HG03442 (cell line): ENCODE data around the gene APP.
"Not testable (repeated sequence)": the region's sequence is repeated elsewhere in the genome, so short reads cannot be mapped to it uniquely, and the experiment has no call there.

Experiments
- ATAC-seq: cut with Tn5 transposase; IDR thresholded peaks from one replicate; pipeline ENCODE4 v1.9.1; 2021; ENCODE audit warnings: mild to moderate bottlenecking, moderate library complexity; ENCODE audit not compliant: unreplicated experiment

Gene APP

GRCh38 chr21:26036916-26037315 lies 133.7 kb downstream of the APP start:
- no peak for ATAC-seq

- no peak for ATAC-seq
Observed at GRCh38 chr21:26032263-26032662, 138.3 kb downstream of the APP start.

GRCh38 chr21:26028183-26028582 lies 142.4 kb downstream of the APP start:
- ATAC-seq, result no peak

DNA sequence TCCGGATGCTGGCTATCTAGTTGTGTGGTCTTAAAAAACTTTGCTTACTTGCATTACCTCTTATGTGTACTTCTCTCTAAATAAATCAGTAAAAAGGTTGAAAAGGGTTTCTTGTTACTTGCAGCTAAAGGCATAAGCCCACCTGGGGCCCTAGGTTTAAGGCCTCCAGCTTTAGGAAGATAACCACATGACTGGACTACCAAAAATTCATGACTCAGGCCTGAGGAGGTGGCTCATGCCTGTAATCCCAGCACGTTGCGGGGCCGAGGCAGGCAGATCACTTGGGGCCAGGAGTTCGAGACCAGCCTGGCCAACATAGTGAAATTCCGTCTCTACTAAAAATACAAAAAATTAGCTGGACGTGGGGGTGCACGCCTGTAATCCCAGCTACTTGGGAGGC lies 142.9 kb downstream of the APP start:
- ATAC-seq, result no peak

GRCh38 chr21:26025536-26026512 lies 144.7 kb downstream of the APP start:
- no peak for ATAC-seq

GRCh38 chr21:26023406-26023805 lies 147.2 kb downstream of the APP start:
- not testable (repeated sequence) for ATAC-seq

GRCh38 chr21:26022598-26023337 lies 147.8 kb downstream of the APP start:
- ATAC-seq, result not testable (repeated sequence)

GRCh38 chr21:26020510-26020909 lies 150.1 kb downstream of the APP start:
- ATAC-seq, result no peak

DNA sequence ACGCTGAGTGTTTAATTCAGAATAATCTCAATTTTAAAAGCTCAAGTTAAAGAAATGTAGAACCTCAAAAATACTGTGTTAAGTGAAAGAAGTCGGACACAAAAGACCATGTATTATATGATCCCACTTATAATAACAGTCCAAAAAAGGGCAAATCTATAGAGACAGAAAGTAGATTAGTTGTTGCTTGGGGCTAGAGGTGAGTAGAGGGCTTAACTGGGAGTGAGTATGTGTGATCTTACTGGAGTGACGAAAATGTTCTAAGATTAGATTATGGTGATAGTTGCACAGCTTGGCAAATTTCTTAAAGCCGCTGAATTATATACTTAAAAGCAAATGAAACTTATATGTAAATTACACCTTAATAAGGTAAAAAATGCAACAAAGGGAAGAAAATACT lies 150.5 kb downstream of the APP start:
- no peak for ATAC-seq

- ATAC-seq, result no peak
Observed at GRCh38 chr21:26019236-26019635, 151.3 kb downstream of the APP start.

- ATAC-seq, result no peak
Observed at GRCh38 chr21:26013970-26014369, 156.6 kb downstream of the APP start.

DNA sequence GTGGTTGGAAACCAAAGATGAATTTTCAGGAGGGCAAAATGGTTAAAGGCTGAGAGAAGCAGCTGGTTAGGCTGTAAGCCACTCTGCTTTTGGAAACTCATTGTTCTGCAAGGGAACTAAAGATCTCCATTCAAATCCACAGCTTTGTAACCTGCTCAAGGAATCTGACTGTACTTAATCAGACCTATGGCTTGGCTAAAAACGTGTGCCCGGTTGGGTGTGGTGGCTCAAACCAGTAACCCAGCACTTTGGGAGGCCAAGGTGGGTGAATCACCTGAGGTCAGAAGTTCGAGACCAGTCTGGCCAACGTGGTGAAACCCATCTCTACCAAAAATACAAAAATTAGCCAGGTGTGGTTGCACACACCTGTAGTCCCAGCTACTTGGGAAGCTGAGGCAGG lies 158.1 kb downstream of the APP start:
- not testable (repeated sequence) for ATAC-seq

- no peak for ATAC-seq
Observed at GRCh38 chr21:26011292-26011940, 159.2 kb downstream of the APP start.

GRCh38 chr21:26007951-26008498 lies 162.5 kb downstream of the APP start:
- no peak for ATAC-seq

DNA sequence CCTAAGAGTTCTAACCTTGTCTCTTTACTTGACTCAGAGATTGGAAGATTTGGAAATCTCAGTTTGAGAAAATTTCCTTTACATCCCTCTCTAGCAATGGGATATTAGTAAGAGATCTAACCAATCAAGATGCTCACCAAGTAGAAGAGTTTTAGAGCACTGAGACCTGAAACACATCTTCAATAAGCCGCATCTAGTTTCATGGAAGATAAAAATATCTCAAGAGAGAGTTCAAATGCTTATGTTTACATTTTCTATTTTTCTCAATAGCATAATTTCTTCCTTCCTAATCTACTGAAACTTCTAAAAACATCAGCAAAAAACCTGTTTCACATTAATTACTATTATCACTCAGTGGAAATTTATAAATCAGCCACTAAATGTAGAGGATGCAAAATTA lies 165.1 kb downstream of the APP start:
- no peak for ATAC-seq

- ATAC-seq, result no peak
Observed at GRCh38 chr21:26003404-26003803, 167.2 kb downstream of the APP start.

DNA sequence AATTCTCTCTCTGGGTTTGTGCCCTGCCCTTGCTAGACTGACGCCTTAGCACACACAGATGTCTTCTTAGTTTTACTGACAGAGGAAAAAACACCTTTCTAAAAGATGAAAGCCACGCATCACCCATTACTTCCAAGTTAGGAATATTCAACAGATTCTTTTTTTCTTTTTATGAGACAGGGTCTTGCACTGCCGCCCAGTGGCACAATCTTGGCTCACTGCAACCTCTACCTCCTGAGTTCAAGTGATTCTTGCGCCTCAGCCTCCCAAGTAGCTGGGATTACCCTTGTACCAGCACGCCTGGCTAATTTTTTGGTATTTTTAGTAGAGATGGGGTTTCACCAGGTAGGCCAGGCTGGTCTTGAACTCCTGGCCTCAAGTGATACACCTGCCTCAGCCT lies 169.2 kb downstream of the APP start:
- ATAC-seq, result no peak

GRCh38 chr21:25999921-26000582 lies 170.5 kb downstream of the APP start:
- ATAC-seq, result peak; percentile 50

DNA sequence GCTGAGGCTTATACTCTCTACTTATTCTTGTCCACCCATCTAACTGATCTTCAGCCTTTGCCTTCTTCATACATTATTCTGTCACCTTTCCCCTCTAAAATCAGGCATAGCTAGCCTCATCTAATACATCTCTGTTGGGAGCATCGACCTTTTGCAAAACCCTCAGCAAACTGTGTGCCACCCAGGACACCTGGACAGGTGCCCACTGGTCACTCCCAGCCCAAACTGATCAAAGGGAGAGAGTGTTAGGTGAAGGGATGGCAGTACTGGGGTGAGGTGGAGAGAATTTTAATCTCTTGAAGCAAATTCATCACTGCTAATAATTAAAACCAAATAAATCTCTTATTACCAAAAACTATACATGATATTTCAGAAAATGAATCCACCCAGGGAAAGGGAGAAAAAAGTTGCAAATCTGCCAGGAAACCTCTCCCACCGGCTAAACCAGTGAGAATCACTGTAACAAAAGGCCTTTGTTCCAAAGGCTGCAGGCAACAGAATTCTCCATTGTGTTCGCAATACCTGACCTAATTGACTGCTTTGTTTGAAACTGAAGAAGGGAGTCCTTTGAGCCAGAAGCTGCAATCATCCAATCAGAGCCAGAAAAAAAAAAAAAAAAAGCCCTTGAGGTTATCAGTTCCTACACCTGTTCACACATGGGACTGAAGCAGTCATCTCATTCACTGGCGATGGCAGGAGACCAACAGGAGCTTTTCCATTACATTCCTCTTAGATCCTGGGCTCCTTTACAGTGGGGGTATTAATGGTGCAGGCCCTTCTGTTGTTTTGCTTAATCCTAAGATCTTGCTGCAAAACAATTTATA lies 172.6 kb downstream of the APP start:
- ATAC-seq, result no peak

- ATAC-seq, result no peak
Observed at GRCh38 chr21:25995278-25995677, 175.3 kb downstream of the APP start.
